K562 (cell line): ENCODE results near the gene CDKN1C. TPM values are rescaled to one million over a fixed set of nuclear protein-coding genes. Genes with fewer than 3 reads are reported as not detected.
A peak's percentile ranks its signal among the peaks of the same experiment; 100 is the strongest.

Experiments used
- ARID4B ChIP-seq: sonication (generic); formaldehyde crosslinking; IDR thresholded peaks from 2 replicates; pipeline ENCODE4 v1.8.0; 2022; ENCODE audit warnings: mild to moderate bottlenecking, missing genetic modification reagents
- CXXC5 ChIP-seq: fragments of 250-450 bp; sonication (Bioruptor Pico); IDR thresholded peaks from 2 replicates; pipeline ENCODE4 v1.8.0; 2022; ENCODE audit warnings: inconsistent platforms, mild to moderate bottlenecking, moderate library complexity
- KDM5B ChIP-seq: fragments of 200-600 bp; sonication (generic); IDR thresholded peaks from 2 replicates; pipeline ENCODE4 v1.6.1; 2012; ENCODE audit warnings: low read depth, mild to moderate bottlenecking, moderate library complexity, low read length, control low read depth, inconsistent platforms; ENCODE audit not compliant: insufficient replicate concordance
- NFYB ChIP-seq: IDR thresholded peaks from 2 replicates; pipeline ENCODE4 v1.6.1; 2011; ENCODE audit warnings: mild to moderate bottlenecking, moderate library complexity; ENCODE audit not compliant: insufficient read length; ENCODE audit errors: extremely low read depth
- NR2C2 ChIP-seq, 2 experiments: fragments of 200-800 bp in 1 of 2; sonication (Bioruptor generic) in 1 of 2; sonication (generic) in 1 of 2; formaldehyde crosslinking in 1 of 2; IDR thresholded peaks; 2 replicates each; pipeline versions ENCODE4 v1.6.1 to v1.8.0; 2016 to 2022; ENCODE audit warnings: mild to moderate bottlenecking in 1 of 2, missing compliant biosample characterization in 1 of 2, missing genetic modification characterization in 1 of 2, missing genetic modification reagents in 1 of 2
- POLR2A ChIP-seq: fragments of 450-650 bp; conservative IDR thresholded peaks from 2 replicates; pipeline ENCODE4 v1.6.1; 2016
- POLR2AphosphoS5 ChIP-seq: IDR thresholded peaks from 2 replicates; pipeline ENCODE4 v1.6.1; 2011; ENCODE audit warnings: mild to moderate bottlenecking, low read depth, low read length, moderate library complexity; ENCODE audit not compliant: control insufficient read depth, insufficient read depth
- RBBP5 ChIP-seq: fragments of 200-600 bp; sonication (generic); IDR thresholded peaks from 2 replicates; pipeline ENCODE4 v1.6.1; 2012; ENCODE audit warnings: borderline replicate concordance, mild to moderate bottlenecking, low read length, control low read depth, inconsistent platforms; ENCODE audit not compliant: insufficient read depth, poor library complexity, severe bottlenecking
- SIRT6 ChIP-seq: IDR thresholded peaks from one replicate; pipeline ENCODE4 v1.6.1; 2012; ENCODE audit warnings: low read depth, mild to moderate bottlenecking, control low read depth, inconsistent platforms, low read length, moderate library complexity
- ZBTB12 ChIP-seq: fragments of 250-450 bp; sonication (Bioruptor Pico); IDR thresholded peaks from 2 replicates; pipeline ENCODE4 v1.4.0; 2020
- polyA plus RNA-seq, 8 experiments: library from polyadenylated mRNA; depleted of rRNA in 4 of 8; stranded (reverse) in 5 of 8; unstranded in 3 of 8; fragments of >200 nt; fragmentation: Nextera tagmentation in 2 of 8; fragmentation: Illumina TruSeq in 1 of 8; extraction: Ambion mirVana in 2 of 8; extraction: Trizol in 1 of 8; gene quantifications; 2 replicates each; pipeline versions ENCODE4 v1.2.1 to v1.2.3, GENCODE V29; 2011 to 2014; ENCODE audit warnings: inconsistent platforms in 1 of 8, missing spikeins in 1 of 8
- total RNA-seq, 7 experiments: library from RNA; depleted of rRNA in 6 of 7; stranded (reverse); fragments of >200 nt in 6 of 7; fragmentation: Illumina TruSeq in 2 of 7; extraction: Trizol in 2 of 7; gene quantifications; 2 replicates each; pipeline versions ENCODE4 v1.2.1 to v1.2.3, GENCODE V29; 2011 to 2021; ENCODE audit warnings: low replicate concordance in 1 of 7
- TF ChIP-seq, protein P1 (sequence below): sonication (generic); formaldehyde crosslinking; IDR thresholded peaks from 2 replicates; pipeline ENCODE4 v1.8.0; 2022; ENCODE audit warnings: missing genetic modification reagents, mild to moderate bottlenecking, moderate library complexity, borderline replicate concordance
- TF ChIP-seq, protein P2 (sequence below): fragments of 450-650 bp; IDR thresholded peaks from 2 replicates; pipeline ENCODE4 v1.6.1; 2018; ENCODE audit not compliant: partially characterized antibody
- TF ChIP-seq, protein P3 (sequence below): fragments of 450-650 bp; IDR thresholded peaks from 2 replicates; pipeline ENCODE4 v1.6.1; 2016; ENCODE audit warnings: missing biosample characterization, missing genetic modification characterization

Gene CDKN1C
- total and polyA plus RNA-seq, 9 of the 15 experiments (the other 6 are each of a cell fraction or from before 2014, with no cell fraction given): 2.8 to 21.1 (median 9.3) TPM

DNA sequence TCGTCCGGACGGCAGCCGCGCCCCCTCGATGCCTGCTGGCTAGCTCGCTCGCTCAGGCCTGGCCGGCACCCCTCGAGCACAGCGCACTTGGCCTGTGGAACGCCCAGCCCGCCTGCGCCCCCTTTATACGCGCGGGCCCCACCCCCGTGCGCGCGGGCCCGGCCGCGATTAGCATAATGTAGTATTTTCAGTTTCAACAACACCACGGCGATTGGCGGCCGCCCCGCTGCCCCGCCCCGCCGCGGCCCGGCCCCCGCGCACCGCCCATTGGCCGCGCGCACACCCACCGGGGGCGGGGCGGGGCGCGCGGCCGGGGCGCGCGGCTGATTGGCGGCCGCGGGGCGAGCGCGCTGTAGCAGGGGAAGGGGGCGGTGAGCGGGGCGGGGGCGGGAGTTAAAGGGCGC lies at the start of gene CDKN1C (continued):
- peak; percentile 98 for TF ChIP-seq KDM5B
- TF ChIP-seq ARID4B (CRISPR knock-in tag): peak; percentile 40; the same call in 1 of the 2 replicates
- TF ChIP-seq, protein P1, sequence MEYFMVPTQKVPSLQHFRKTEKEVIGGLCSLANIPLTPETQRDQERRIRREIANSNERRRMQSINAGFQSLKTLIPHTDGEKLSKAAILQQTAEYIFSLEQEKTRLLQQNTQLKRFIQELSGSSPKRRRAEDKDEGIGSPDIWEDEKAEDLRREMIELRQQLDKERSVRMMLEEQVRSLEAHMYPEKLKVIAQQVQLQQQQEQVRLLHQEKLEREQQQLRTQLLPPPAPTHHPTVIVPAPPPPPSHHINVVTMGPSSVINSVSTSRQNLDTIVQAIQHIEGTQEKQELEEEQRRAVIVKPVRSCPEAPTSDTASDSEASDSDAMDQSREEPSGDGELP: peak; percentile 59; the same call in 1 of the 2 replicates
- peak; percentile 65 for TF ChIP-seq CXXC5 (CRISPR knock-in tag)
- TF ChIP-seq POLR2A: peak; percentile 84
- TF ChIP-seq SIRT6: no peak
- TF ChIP-seq POLR2AphosphoS5: peak; percentile 49; the same call in 1 of the 2 replicates
- TF ChIP-seq NFYB: peak; percentile 23
- TF ChIP-seq, protein P2, sequence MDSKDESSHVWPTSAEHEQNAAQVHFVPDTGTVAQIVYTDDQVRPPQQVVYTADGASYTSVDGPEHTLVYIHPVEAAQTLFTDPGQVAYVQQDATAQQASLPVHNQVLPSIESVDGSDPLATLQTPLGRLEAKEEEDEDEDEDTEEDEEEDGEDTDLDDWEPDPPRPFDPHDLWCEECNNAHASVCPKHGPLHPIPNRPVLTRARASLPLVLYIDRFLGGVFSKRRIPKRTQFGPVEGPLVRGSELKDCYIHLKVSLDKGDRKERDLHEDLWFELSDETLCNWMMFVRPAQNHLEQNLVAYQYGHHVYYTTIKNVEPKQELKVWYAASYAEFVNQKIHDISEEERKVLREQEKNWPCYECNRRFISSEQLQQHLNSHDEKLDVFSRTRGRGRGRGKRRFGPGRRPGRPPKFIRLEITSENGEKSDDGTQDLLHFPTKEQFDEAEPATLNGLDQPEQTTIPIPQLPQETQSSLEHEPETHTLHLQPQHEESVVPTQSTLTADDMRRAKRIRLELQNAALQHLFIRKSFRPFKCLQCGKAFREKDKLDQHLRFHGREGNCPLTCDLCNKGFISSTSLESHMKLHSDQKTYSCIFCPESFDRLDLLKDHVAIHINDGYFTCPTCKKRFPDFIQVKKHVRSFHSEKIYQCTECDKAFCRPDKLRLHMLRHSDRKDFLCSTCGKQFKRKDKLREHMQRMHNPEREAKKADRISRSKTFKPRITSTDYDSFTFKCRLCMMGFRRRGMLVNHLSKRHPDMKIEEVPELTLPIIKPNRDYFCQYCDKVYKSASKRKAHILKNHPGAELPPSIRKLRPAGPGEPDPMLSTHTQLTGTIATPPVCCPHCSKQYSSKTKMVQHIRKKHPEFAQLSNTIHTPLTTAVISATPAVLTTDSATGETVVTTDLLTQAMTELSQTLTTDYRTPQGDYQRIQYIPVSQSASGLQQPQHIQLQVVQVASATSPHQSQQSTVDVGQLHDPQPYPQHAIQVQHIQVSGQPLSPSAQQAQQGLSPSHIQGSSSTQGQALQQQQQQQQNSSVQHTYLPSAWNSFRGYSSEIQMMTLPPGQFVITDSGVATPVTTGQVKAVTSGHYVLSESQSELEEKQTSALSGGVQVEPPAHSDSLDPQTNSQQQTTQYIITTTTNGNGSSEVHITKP: peak; percentile 25
- TF ChIP-seq NR2C2 (CRISPR knock-in tag; IDR thresholded peaks at IDR 0.05): 0 out of 2 replicates have a peak, but pooled peaks have one; percentile 5
- no peak for TF ChIP-seq NR2C2 (tag; IDR thresholded peaks at IDR 0.05)
- TF ChIP-seq RBBP5: peak; percentile 23
- no peak for TF ChIP-seq ZBTB12 (CRISPR knock-in tag)
- TF ChIP-seq, protein P3, sequence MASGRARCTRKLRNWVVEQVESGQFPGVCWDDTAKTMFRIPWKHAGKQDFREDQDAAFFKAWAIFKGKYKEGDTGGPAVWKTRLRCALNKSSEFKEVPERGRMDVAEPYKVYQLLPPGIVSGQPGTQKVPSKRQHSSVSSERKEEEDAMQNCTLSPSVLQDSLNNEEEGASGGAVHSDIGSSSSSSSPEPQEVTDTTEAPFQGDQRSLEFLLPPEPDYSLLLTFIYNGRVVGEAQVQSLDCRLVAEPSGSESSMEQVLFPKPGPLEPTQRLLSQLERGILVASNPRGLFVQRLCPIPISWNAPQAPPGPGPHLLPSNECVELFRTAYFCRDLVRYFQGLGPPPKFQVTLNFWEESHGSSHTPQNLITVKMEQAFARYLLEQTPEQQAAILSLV (tag): no peak
